GM23248 (cell line): ENCODE results near the gene ALG2. TPM values are rescaled to one million over a fixed set of nuclear protein-coding genes. Genes with fewer than 3 reads are reported as not detected.
A peak's percentile ranks its signal among the peaks of the same experiment; 100 is the strongest.
"Not testable (repeated sequence)": the region's sequence is repeated elsewhere in the genome, so short reads cannot be mapped to it uniquely, and the experiment has no call there.

Experiments
- DNase-seq: peaks from one replicate; pipeline ENCODE4 v3.0.0-alpha.2; 2015
- H2AFZ ChIP-seq: fragments of 200-600 bp; sonication (generic); 2 replicates; pipeline ENCODE4 v1.6.1; 2016; ENCODE audit warnings: antibody characterized with exemption
- H3F3A ChIP-seq: fragments of 200-600 bp; sonication (generic); 2 replicates; pipeline ENCODE4 v1.6.1; 2016; ENCODE audit warnings: mild to moderate bottlenecking, antibody characterized with exemption, mixed run types; ENCODE audit not compliant: insufficient read depth
- H3K27ac ChIP-seq: fragments of 200-600 bp; sonication (generic); 2 replicates; pipeline ENCODE4 v1.5.1; 2016; ENCODE audit warnings: mild to moderate bottlenecking
- H3K27me3 ChIP-seq: fragments of 200-600 bp; sonication (generic); replicated peaks from 2 replicates; pipeline ENCODE4 v1.6.1; 2016; ENCODE audit warnings: mild to moderate bottlenecking; ENCODE audit not compliant: insufficient read depth
- H3K36me3 ChIP-seq: fragments of 200-600 bp; sonication (generic); 2 replicates; pipeline ENCODE4 v1.6.1; 2016; ENCODE audit warnings: low read depth, mild to moderate bottlenecking
- H3K4me1 ChIP-seq: fragments of 200-600 bp; sonication (generic); 2 replicates; pipeline ENCODE4 v1.6.1; 2016; ENCODE audit warnings: mild to moderate bottlenecking; ENCODE audit not compliant: insufficient read depth
- H3K4me2 ChIP-seq: fragments of 200-600 bp; sonication (generic); one replicate; pipeline ENCODE4 v1.6.1; 2016; ENCODE audit warnings: mild to moderate bottlenecking; ENCODE audit not compliant: unreplicated experiment
- H3K4me3 ChIP-seq: fragments of 200-600 bp; sonication (generic); 2 replicates; pipeline ENCODE4 v1.5.1; 2016; ENCODE audit warnings: mild to moderate bottlenecking
- H3K79me2 ChIP-seq: fragments of 200-600 bp; sonication (generic); 2 replicates; pipeline ENCODE4 v1.6.1; 2016; ENCODE audit warnings: mild to moderate bottlenecking; ENCODE audit not compliant: insufficient read depth
- H3K9ac ChIP-seq: fragments of 200-600 bp; sonication (generic); 2 replicates; pipeline ENCODE4 v1.6.1; 2016; ENCODE audit warnings: mild to moderate bottlenecking
- H3K9me2 ChIP-seq: fragments of 200-600 bp; sonication (generic); 2 replicates; pipeline ENCODE4 v1.6.1; 2016; ENCODE audit warnings: mixed run types, mild to moderate bottlenecking, moderate library complexity; ENCODE audit not compliant: insufficient read depth
- H3K9me3 ChIP-seq: fragments of 200-600 bp; sonication (generic); one replicate; pipeline ENCODE4 v1.6.1; 2017; ENCODE audit warnings: low read depth
- H4K20me1 ChIP-seq: fragments of 200-600 bp; sonication (generic); 2 replicates; pipeline ENCODE4 v1.6.0; 2016; ENCODE audit not compliant: insufficient read depth
- EZH2 ChIP-seq: fragments of 200-600 bp; sonication (generic); IDR thresholded peaks from 2 replicates; pipeline ENCODE4 v1.6.1; 2018; ENCODE audit warnings: antibody characterized with exemption, mild to moderate bottlenecking; ENCODE audit not compliant: insufficient read depth, poor library complexity, severe bottlenecking
- EZH2phosphoT487 ChIP-seq: fragments of 200-600 bp; sonication (generic); IDR thresholded peaks from 2 replicates; pipeline ENCODE4 v1.6.1; 2018; ENCODE audit warnings: antibody characterized with exemption, moderate library complexity, mild to moderate bottlenecking, low read depth; ENCODE audit not compliant: insufficient read depth
- WGBS, 2 experiments: methylation state at CpG; one replicate each; pipeline ENCODE4 v1.1.6; 2015 to 2017; ENCODE audit warnings: low lambda C conversion rate in 2 of 2, low coverage in 1 of 2; ENCODE audit errors: missing lambda C conversion rate in 2 of 2; 5-methylcytosine and 5-hydroxymethylcytosine counted together
- in situ Hi-C: fragments of 300-500 bp; cut with MboI; formaldehyde crosslinking; loops from 2 replicates; pipeline ENCODE4 v1.15.0; 2020
- polyA plus RNA-seq: library from polyadenylated mRNA; unstranded; fragments of >200 nt; fragmentation: Nextera tagmentation; extraction: Ambion mirVana; gene quantifications from 2 replicates; pipeline ENCODE4 v1.2.1, GENCODE V29; 2016
- total RNA-seq: library from RNA; depleted of rRNA; stranded (reverse); fragments of >200 nt; shearing (Covaris generic); gene quantifications from 2 replicates; pipeline ENCODE4 v1.2.3, GENCODE V29; 2014

Gene ALG2
- total and polyA plus RNA-seq, 2 experiments from 2014 or later, result 59.5 to 65.8 TPM

GRCh38 chr9:99197124-99197630 is 24.6 kb downstream of the ALG2 start:
- Histone ChIP-seq H3K9ac (no peak overlapping the region), H2AFZ (no peak overlapping the region), H3K27ac (no peak overlapping the region), H3K4me1 (no peaks in the 10 kb centered on the region; the same call in 1 of the 2 replicates), H3K79me2 (no peaks in the 10 kb centered on the region), H4K20me1 (no peaks in the 10 kb centered on the region), H3F3A (peaks cover 12% of the 10 kb centered on the region), H3K36me3 (no peaks in the 10 kb centered on the region), H3K27me3 (no peaks in the 10 kb centered on the region), H3K9me2 (no peaks in the 10 kb centered on the region), H3K4me2 (no peak overlapping the region), H3K9me3 (no peaks in the 10 kb centered on the region), H3K4me3 (no peak overlapping the region)
- DNase-seq, result no peak
- 75 to 85% methylated on average over 3 of the region's 3 CpGs for WGBS, 2 experiments
- in situ Hi-C loops, result loop anchor here (25.0 kb wide), 1 partner anchor 1015 kb away; no protein-coding TSS in a partner anchor
- TF ChIP-seq EZH2phosphoT487 (no peak), EZH2 (no peak)

GRCh38 chr9:99196484-99196883 is 25.3 kb downstream of the ALG2 start:
- in situ Hi-C loops, result loop anchor here (25.0 kb wide), 1 partner anchor 1016 kb away; no protein-coding TSS in a partner anchor
- H3K9me2 ChIP-seq, H3K4me3 ChIP-seq, H3K27ac ChIP-seq, DNase-seq, H3K36me3 ChIP-seq, H3K9me3 ChIP-seq, H2AFZ ChIP-seq, H3K27me3 ChIP-seq, H3K4me2 ChIP-seq, H3K9ac ChIP-seq, H4K20me1 ChIP-seq, H3K79me2 ChIP-seq, H3K4me1 ChIP-seq: not testable (repeated sequence)
- peaks cover 12% of the 10 kb centered on the region for H3F3A ChIP-seq
- WGBS, 2 experiments, result 74 to 75% methylated on average over 5 of the region's 5 CpGs

DNA sequence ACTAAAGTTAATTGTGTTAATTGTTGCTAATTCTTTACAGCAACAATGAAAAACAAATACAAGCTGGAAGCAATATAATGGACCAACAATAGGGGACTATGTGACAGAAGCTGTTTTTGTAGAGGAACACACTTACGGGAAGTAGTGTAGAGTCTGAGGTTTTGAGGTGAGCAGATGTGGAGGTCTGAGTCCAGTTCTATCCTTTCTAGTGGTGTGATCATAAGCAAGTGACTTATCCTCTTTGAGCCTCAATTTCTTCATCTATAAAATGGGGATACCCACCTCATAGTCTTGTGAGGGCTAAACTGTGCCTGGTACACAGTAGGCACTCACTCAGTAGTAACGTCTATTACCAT is 28.3 kb downstream of the ALG2 start:
- Histone ChIP-seq H3K4me3 (no peak overlapping the region), H3K9ac (no peak overlapping the region), H3K27ac (no peak overlapping the region), H3K27me3 (0 out of 2 replicates have a peak, but pooled peaks cover 4% of the 10 kb centered on the region), H3K4me2 (no peak overlapping the region), H4K20me1 (no peaks in the 10 kb centered on the region), H3F3A (peaks cover 12% of the 10 kb centered on the region), H3K9me2 (no peaks in the 10 kb centered on the region), H3K4me1 (no peaks in the 10 kb centered on the region; the same call in 1 of the 2 replicates), H2AFZ (no peak overlapping the region), H3K9me3 (no peaks in the 10 kb centered on the region), H3K36me3 (no peaks in the 10 kb centered on the region), H3K79me2 (no peaks in the 10 kb centered on the region)
- no peak for DNase-seq
- in situ Hi-C loops, result loop anchor here (25.0 kb wide), 1 partner anchor 1019 kb away; no protein-coding TSS in a partner anchor
- WGBS, 2 experiments, result 64 to 69% methylated on average over 2 of the region's 2 CpGs
- TF ChIP-seq EZH2phosphoT487, result no peak
- no peak for TF ChIP-seq EZH2

DNA sequence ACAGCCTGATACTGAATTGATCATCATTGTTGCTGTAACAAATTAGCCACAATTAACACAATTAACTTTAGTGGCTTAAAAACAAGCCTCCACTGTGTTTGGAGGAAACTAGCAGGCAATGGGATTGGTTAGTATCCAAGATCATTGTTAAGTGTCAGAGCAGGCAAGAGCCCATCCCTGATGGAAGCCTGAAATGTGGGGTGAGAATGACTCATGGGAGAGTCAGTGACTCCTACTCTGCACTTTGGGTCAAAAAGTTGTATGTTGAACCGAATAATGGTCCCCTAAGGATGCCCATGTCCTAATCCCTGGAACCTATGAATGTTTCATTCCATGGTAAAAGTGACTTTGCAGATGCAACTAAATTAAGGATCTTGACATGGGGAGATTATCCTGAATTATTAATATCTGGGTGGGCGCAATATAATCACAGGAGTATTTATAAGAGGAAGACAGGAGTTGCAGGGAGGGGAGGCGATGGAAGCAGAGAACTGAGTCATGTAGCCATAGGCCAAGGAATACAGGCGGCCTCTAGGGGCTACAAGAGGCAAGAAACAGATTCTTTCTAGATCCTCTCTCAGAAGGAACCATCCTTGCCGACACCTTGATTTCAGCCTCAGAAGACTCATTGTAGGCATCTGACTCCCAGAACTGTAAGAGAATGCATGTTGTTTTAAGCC is 28.8 kb downstream of the ALG2 start:
- H3K4me2 ChIP-seq, result no peak overlapping the region
- H3K4me1 ChIP-seq, result no peaks in the 10 kb centered on the region; the same call in 1 of the 2 replicates
- no peak overlapping the region for H2AFZ ChIP-seq
- no peaks in the 10 kb centered on the region for H3K9me3 ChIP-seq
- no peak overlapping the region for H3K9ac ChIP-seq
- H3K4me3 ChIP-seq, result no peak overlapping the region
- no peak overlapping the region for H3K27ac ChIP-seq
- in situ Hi-C loops, result loop anchor here (25.0 kb wide), 1 partner anchor 1019 kb away; no protein-coding TSS in a partner anchor
- no peak for TF ChIP-seq EZH2
- no peaks in the 10 kb centered on the region for H3K9me2 ChIP-seq
- H3F3A ChIP-seq, result peaks cover 12% of the 10 kb centered on the region
- peak; percentile 51 for DNase-seq
- no peaks in the 10 kb centered on the region for H3K36me3 ChIP-seq
- no peaks in the 10 kb centered on the region for H4K20me1 ChIP-seq
- H3K79me2 ChIP-seq, result no peaks in the 10 kb centered on the region
- WGBS, 2 experiments, result 62 to 73% methylated on average over 5 of the region's 5 CpGs
- 0 out of 2 replicates have a peak, but pooled peaks cover 7% of the 10 kb centered on the region for H3K27me3 ChIP-seq
